ENCODE data around the gene TMPRSS5.

DNA sequence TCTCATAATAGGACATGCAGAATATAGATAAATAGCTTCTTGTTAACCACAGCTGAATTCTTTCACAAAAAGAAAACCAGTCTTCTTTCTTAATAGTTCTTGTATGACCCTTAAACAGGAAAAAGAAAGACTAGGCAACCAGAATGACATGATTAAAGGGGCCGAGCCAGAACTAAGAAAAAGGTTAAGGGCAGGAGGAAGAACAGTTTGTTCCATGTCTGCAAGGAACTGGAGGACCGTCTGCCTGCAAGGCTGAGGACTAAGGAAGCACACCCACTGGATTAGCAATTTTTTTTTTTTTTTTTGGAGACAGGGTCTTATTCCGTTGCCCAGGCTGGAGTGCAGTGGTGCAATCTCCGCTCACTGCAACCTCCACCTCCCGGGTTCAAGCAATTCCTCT lies 26.0 kb upstream of the TMPRSS5 start:
- no peak for TF ChIP-seq POLR2A (IDR thresholded peaks at IDR 0.05)
- TF ChIP-seq, protein P1, sequence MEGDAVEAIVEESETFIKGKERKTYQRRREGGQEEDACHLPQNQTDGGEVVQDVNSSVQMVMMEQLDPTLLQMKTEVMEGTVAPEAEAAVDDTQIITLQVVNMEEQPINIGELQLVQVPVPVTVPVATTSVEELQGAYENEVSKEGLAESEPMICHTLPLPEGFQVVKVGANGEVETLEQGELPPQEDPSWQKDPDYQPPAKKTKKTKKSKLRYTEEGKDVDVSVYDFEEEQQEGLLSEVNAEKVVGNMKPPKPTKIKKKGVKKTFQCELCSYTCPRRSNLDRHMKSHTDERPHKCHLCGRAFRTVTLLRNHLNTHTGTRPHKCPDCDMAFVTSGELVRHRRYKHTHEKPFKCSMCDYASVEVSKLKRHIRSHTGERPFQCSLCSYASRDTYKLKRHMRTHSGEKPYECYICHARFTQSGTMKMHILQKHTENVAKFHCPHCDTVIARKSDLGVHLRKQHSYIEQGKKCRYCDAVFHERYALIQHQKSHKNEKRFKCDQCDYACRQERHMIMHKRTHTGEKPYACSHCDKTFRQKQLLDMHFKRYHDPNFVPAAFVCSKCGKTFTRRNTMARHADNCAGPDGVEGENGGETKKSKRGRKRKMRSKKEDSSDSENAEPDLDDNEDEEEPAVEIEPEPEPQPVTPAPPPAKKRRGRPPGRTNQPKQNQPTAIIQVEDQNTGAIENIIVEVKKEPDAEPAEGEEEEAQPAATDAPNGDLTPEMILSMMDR (IDR thresholded peaks at IDR 0.05), result no peak
